Measurements from ENCODE around the gene PLEKHN1.
A peak's percentile ranks its signal among the peaks of the same experiment; 100 is the strongest.
"Not testable (repeated sequence)": the region's sequence is repeated elsewhere in the genome, so short reads cannot be mapped to it uniquely, and the experiment has no call there.

PLEKHN1 gene

GRCh38 chr1:981955-982558 lies 15.8 kb downstream of the PLEKHN1 start, which contains the start of gene PERM1:
PERM1 (minus strand) TSS chr1:982093; CDS start chr1:981029, 1,064 bp downstream.
- no peak within 1 kb of the TSS for H3K4me3 ChIP-seq (ENCODE audit: low read depth, low read length)
- DNase-seq (ENCODE audit: low read depth): no peak

GRCh38 chr1:982765-983436 lies 16.6 kb downstream of the PLEKHN1 start:
- DNase-seq (ENCODE audit: low read depth): no peak
- H3K4me3 ChIP-seq (ENCODE audit: low read depth, low read length): no peak overlapping the region

- H3K4me3 ChIP-seq (ENCODE audit: low read depth, low read length): peak overlapping the region; percentile 23
- DNase-seq (ENCODE audit: low read depth): no peak
These were observed 17.7 kb downstream of the PLEKHN1 start for GRCh38 chr1:983798-984475.

GRCh38 chr1:984476-984814 lies 18.2 kb downstream of the PLEKHN1 start:
- peak overlapping the region; percentile 23 for H3K4me3 ChIP-seq (ENCODE audit: low read depth, low read length)
- DNase-seq (ENCODE audit: low read depth): no peak

GRCh38 chr1:985126-985525 lies 18.8 kb downstream of the PLEKHN1 start:
- DNase-seq (ENCODE audit: low read depth): no peak
- H3K4me3 ChIP-seq (ENCODE audit: low read depth, low read length): no peak overlapping the region

- DNase-seq (ENCODE audit: low read depth); H3K4me3 ChIP-seq (ENCODE audit: low read depth, low read length): not testable (repeated sequence)
These were observed 21.8 kb downstream of the PLEKHN1 start for GRCh38 chr1:988061-988460.

- H3K4me3 ChIP-seq (ENCODE audit: low read depth, low read length); DNase-seq (ENCODE audit: low read depth): not testable (repeated sequence)
These were observed 25.0 kb downstream of the PLEKHN1 start for GRCh38 chr1:991275-991674.

- no peak for DNase-seq (ENCODE audit: low read depth)
- H3K4me3 ChIP-seq (ENCODE audit: low read depth, low read length): no peak overlapping the region
These were observed 25.6 kb downstream of the PLEKHN1 start for GRCh38 chr1:991895-992294.

GRCh38 chr1:992362-992761 lies 26.1 kb downstream of the PLEKHN1 start:
- no peak overlapping the region for H3K4me3 ChIP-seq (ENCODE audit: low read depth, low read length)
- DNase-seq (ENCODE audit: low read depth): no peak

GRCh38 chr1:993379-993995 lies 27.2 kb downstream of the PLEKHN1 start:
- DNase-seq (ENCODE audit: low read depth): no peak
- H3K4me3 ChIP-seq (ENCODE audit: low read depth, low read length): no peak overlapping the region

GRCh38 chr1:994546-994945 lies 28.3 kb downstream of the PLEKHN1 start:
- H3K4me3 ChIP-seq (ENCODE audit: low read depth, low read length); DNase-seq (ENCODE audit: low read depth): not testable (repeated sequence)

- no peak for DNase-seq (ENCODE audit: low read depth)
- no peak overlapping the region for H3K4me3 ChIP-seq (ENCODE audit: low read depth, low read length)
These were observed 29.7 kb downstream of the PLEKHN1 start for GRCh38 chr1:995665-996633.

- no peak for DNase-seq (ENCODE audit: low read depth)
- H3K4me3 ChIP-seq (ENCODE audit: low read depth, low read length): no peak overlapping the region
These were observed 30.8 kb downstream of the PLEKHN1 start for GRCh38 chr1:996851-997712.

- H3K4me3 ChIP-seq (ENCODE audit: low read depth, low read length): no peak overlapping the region
- no peak for DNase-seq (ENCODE audit: low read depth)
These were observed 31.4 kb downstream of the PLEKHN1 start for GRCh38 chr1:997713-997992.

GRCh38 chr1:997993-998744 lies 31.9 kb downstream of the PLEKHN1 start:
- DNase-seq (ENCODE audit: low read depth): no peak

GRCh38 chr1:998745-998994 lies 32.4 kb downstream of the PLEKHN1 start:
- peak overlapping the region; percentile 60 for H3K4me3 ChIP-seq (ENCODE audit: low read depth, low read length)

More at GRCh38 chr1:997993-998744, 31.9 kb downstream of the PLEKHN1 start:
- H3K4me3 ChIP-seq (ENCODE audit: low read depth, low read length): peak overlapping the region; percentile 9

GRCh38 chr1:998995-999724 lies 32.9 kb downstream of the PLEKHN1 start:
- H3K4me3 ChIP-seq (ENCODE audit: low read depth, low read length): peak overlapping the region; percentile 60
- no peak for DNase-seq (ENCODE audit: low read depth)

More at GRCh38 chr1:998745-998994, 32.4 kb downstream of the PLEKHN1 start:
- no peak for DNase-seq (ENCODE audit: low read depth)

Data from skeletal muscle cell (primary cell).